ENCODE results near the gene GRAP2.

- TF ChIP-seq CTCF (IDR thresholded peaks at IDR 0.05): no peak
- TF ChIP-seq EZH2phosphoT487 (IDR thresholded peaks at IDR 0.05): no peak
- no peak for TF ChIP-seq EZH2 (IDR thresholded peaks at IDR 0.05)
These were observed 84.6 kb downstream of the GRAP2 start for GRCh38 chr22:39985383-39986035.

Data from neural progenitor cell (in vitro differentiated cells).